Aorta (tissue), 5 donors: ENCODE results near the gene CDADC1. TPM values are rescaled to one million over a fixed set of nuclear protein-coding genes. Genes with fewer than 3 reads are reported as not detected.

Source experiments
- ATAC-seq: fragments of 200-7000 bp; cut with Tn5 transposase; one replicate; pipeline ENCODE4 v1.9.1; 2022; ENCODE audit warnings: moderate library complexity; ENCODE audit not compliant: low FRiP score
- DNase-seq, 2 donors: peaks; one replicate each; pipeline ENCODE4 v3.0.0-alpha.2; 2020
- H3K27ac ChIP-seq, 2 donors: one replicate each; pipeline ENCODE4 v1.5.1; 2013; ENCODE audit warnings: low read length in 2 of 2, mild to moderate bottlenecking in 2 of 2, moderate library complexity in 2 of 2, control low read depth in 1 of 2, inconsistent platforms in 1 of 2, low read depth in 1 of 2
- H3K27me3 ChIP-seq, 2 donors: one replicate each; pipeline ENCODE4 v1.6.1; 2013; ENCODE audit warnings: control low read depth in 1 of 2, low read length in 1 of 2, mild to moderate bottlenecking in 1 of 2, moderate library complexity in 1 of 2; ENCODE audit not compliant: insufficient read depth in 2 of 2, control insufficient read depth in 1 of 2
- H3K36me3 ChIP-seq, 2 donors: one replicate each; pipeline ENCODE4 v1.6.1; 2013; ENCODE audit warnings: control low read depth in 1 of 2, low read length in 1 of 2, mild to moderate bottlenecking in 1 of 2; ENCODE audit not compliant: insufficient read depth in 2 of 2, control insufficient read depth in 1 of 2
- H3K4me1 ChIP-seq, 2 donors: one replicate each; pipeline ENCODE4 v1.6.1; 2013; ENCODE audit warnings: low read length in 2 of 2, control low read depth in 1 of 2, mild to moderate bottlenecking in 1 of 2, moderate library complexity in 1 of 2; ENCODE audit not compliant: insufficient read depth in 2 of 2, control insufficient read depth in 1 of 2
- H3K4me3 ChIP-seq, 2 donors: one replicate each; pipeline ENCODE4 v1.5.1; 2013; ENCODE audit warnings: low read length in 2 of 2, control low read depth in 1 of 2, mild to moderate bottlenecking in 1 of 2
- H3K9me3 ChIP-seq: one replicate; pipeline ENCODE4 v1.6.1; 2013; ENCODE audit warnings: mild to moderate bottlenecking, low read length; ENCODE audit not compliant: control insufficient read depth
- WGBS, 2 donors: extraction: QIAGEN DNeasy Blood & Tissue Kit; methylation state at CpG; one replicate each; pipeline ENCODE4 v1.1.7; 2013; 5-methylcytosine and 5-hydroxymethylcytosine counted together
- intact Hi-C, 2 donors: fragments of 100-400 bp; cut with DNase I; formaldehyde crosslinking; loops; one replicate each; pipeline versions ENCODE4 v1.14.2 to v1.15.0; 2022
- polyA plus RNA-seq, 2 donors: library from polyadenylated mRNA; stranded (reverse); fragments of 200-250 nt; gene quantifications; one replicate each; pipeline ENCODE4 v1.2.3, GENCODE V29; 2013
- total RNA-seq, 2 donors: library from RNA; stranded (reverse); fragmentation: NEBNext Ultra II Directional; extraction: Animal tissue kit (Norgen Biotek cat#: 25700); gene quantifications; one replicate each; pipeline ENCODE4 v1.2.1, GENCODE V29; 2021
- donor health status: healthy with polysubstance abuse.
- donor health status: Bipolar disorder and iron deficiency.
- donor health status: DM: no; HTN: no; CAD: no.
- donor health status: DM: no; HTN: no; CAD: no.
- donor health status: DM: yes; HTN: yes; CAD: no.

Gene CDADC1
- total and polyA plus RNA-seq, 4 donors = 8.7 to 23.0 (median 11.9) TPM

DNA sequence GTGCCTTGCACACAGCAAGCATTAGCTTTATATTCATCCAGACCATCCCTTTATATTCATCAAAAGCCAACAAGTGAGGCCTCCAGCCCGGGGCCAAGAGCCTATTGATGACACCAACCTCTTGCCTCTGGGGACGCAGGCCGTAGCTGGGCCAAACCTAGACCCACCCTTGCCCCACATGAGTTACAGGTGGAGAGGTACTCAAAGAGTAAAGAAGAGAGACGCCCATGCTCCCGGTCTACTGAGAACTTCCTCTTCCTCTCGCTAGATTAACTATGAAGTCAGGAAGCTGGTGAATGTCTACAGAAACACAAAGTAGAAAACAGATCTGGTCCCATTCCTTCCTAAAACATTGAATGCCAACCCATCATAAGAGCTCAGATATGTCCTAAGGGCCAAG, 31.4 kb upstream of the CDADC1 start:
- no peaks in the 10 kb centered on the region for H3K36me3 ChIP-seq
- H3K4me1 ChIP-seq = no peaks in the 10 kb centered on the region
- H3K27me3 ChIP-seq = no peaks in the 10 kb centered on the region
- ATAC-seq (no peak), DNase-seq (no peak)
- H3K27ac ChIP-seq = no peak overlapping the region
- H3K9me3 ChIP-seq = no peaks in the 10 kb centered on the region
- intact Hi-C loops = no loop called here
- WGBS, 2 donors = 96 to 97% methylated on average over 6 of the region's 6 CpGs
- no peak overlapping the region for H3K4me3 ChIP-seq

DNA sequence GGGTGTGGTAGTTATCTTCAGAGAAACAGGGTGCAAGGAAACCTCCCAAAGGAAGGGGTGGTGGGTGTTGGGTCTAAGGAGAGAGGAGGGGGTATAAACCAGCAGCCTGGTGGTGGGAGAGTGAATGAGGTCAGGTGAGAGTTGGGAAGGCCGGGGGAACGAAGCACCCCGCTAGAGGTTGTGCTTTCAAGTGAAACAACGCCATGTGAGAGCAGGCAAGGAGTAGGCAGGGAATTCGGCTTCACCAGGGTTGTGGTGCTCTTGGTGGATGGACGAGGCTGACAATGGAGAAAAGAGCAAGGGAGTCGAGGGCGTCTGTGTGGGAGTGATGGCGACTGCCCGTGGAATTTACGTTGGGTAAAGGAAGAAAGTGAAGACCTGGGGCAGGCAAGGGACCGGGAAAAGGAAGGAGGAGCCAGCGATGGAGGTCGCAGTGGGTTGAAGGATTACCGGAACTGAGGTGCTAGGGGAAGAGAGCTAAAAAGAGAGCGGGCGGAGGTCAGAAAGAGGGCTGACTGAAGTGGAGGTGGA, 29.7 kb upstream of the CDADC1 start:
- Histone ChIP-seq H3K4me1 (no peaks in the 10 kb centered on the region), H3K27ac (no peak overlapping the region), H3K36me3 (no peaks in the 10 kb centered on the region), H3K27me3 (no peaks in the 10 kb centered on the region), H3K4me3 (no peak overlapping the region), H3K9me3 (no peaks in the 10 kb centered on the region)
- intact Hi-C loops = no loop called here
- DNase-seq = no peak
- no peak for ATAC-seq
- 58 to 67% methylated on average over 17 of the region's 17 CpGs for WGBS, 2 donors

DNA sequence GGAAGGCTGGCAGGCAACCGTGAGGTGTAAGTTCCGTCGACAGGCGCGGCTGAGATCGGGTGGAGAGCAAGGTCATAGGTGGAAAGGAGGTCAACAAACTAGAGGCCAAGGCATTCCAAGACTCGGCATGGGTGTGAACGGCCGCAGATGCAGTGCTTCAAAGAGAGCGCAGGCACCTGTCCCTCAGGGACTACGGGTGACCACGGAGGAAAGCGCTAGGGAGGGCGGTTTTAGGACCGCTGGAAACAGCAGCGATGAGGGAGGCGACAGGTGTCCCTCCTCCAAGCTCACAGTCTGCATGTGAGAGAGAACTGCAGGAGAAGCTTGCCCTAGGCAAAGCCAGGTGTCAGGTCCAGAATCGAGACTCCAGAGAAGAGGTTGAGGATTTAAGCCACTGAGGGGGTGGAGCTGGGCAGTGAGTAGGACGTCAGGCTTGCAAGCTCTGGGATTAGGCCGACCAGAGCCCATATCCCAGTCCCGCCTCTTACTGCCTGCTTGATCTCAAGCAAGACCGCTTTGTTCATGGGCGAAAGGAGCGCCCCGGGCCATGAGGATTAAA, 29.2 kb upstream of the CDADC1 start:
- H3K27ac ChIP-seq = no peak overlapping the region
- no peaks in the 10 kb centered on the region for H3K27me3 ChIP-seq
- intact Hi-C loops = no loop called here
- no peak overlapping the region for H3K4me3 ChIP-seq
- H3K4me1 ChIP-seq = no peaks in the 10 kb centered on the region
- WGBS, 2 donors = 45 to 55% methylated on average over 25 of the region's 25 CpGs
- DNase-seq (no peak), ATAC-seq (no peak)
- no peaks in the 10 kb centered on the region for H3K36me3 ChIP-seq
- H3K9me3 ChIP-seq = no peaks in the 10 kb centered on the region

DNA sequence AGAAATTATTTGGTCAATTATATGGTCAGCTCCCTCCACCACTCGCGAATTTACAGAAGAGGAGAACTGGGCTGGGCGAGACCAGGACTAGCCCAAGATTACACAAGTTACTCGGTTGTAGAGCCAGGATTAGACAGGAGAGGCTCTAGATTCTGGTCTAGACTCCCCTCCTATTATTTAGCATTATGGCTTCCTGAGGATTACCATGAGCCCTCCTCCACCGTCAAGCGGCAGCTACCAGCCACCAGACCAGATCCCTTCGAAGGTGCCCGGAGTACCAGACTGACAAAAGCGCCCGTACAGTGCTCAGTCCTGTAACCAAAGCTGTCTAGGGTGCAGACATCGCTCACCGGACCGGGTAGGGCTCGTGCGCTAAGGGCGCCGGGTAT, 28.1 kb upstream of the CDADC1 start:
- Histone ChIP-seq H3K36me3 (no peaks in the 10 kb centered on the region), H3K27me3 (no peaks in the 10 kb centered on the region)
- WGBS, 2 donors = 27 to 30% methylated on average over 17 of the region's 17 CpGs

GRCh38 chr13:49220036-49220855, 27.5 kb upstream of the CDADC1 start, which contains the start of gene MLNR:
TSS of gene MLNR (plus strand) at chr13:49220338. CDS start at chr13:49220338, 0 bp downstream.
- no peaks in the 10 kb centered on the region for H3K36me3 ChIP-seq
- no peaks in the 10 kb centered on the region for H3K9me3 ChIP-seq
- DNase-seq (peak in 1 of 2 donors; percentile 79), ATAC-seq (peak; percentile 46)
- intact Hi-C loops = no loop called here
- H3K27me3 ChIP-seq = no peaks in the 10 kb centered on the region
- H3K27ac ChIP-seq = no peak within 1 kb of the TSS
- H3K4me1 ChIP-seq = no peaks in the 10 kb centered on the region
- H3K4me3 ChIP-seq = peak within 1 kb of the TSS; percentile 5 to 6
- 2 to 3% methylated on average over 110 to 111 of the region's 111 CpGs for WGBS, 2 donors

More for the DNA sequence above, 28.1 kb upstream of the CDADC1 start:
- H3K9me3 ChIP-seq = no peaks in the 10 kb centered on the region
- no peak overlapping the region for H3K27ac ChIP-seq
- H3K4me3 ChIP-seq = peak overlapping the region in 1 of 2 donors; percentile 5
- no peak for DNase-seq
- ATAC-seq = no peak
- H3K4me1 ChIP-seq = no peaks in the 10 kb centered on the region
- intact Hi-C loops = no loop called here

- ATAC-seq = no peak
Measured at GRCh38 chr13:49220856-49221589, 26.7 kb upstream of the CDADC1 start.

DNA sequence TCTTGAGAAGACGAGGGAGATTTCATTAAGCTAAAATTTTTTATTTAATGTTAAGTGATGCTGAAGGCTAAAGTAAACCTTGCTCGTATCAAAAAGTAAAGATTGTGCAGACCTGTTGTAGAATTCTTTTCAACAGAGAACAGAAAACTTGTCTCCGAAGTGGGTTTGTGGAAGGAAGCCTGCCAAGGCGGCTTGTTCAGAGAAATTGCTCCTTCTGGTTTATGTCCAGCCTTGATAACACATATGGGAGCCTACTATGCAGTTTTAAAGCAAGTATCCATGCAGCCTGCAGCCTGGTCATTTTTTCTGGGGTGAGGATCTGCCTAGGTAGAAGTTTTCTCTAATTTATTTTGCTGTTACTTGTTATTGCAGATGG, 26.1 kb upstream of the CDADC1 start:
- no peak for DNase-seq

More at GRCh38 chr13:49220856-49221589, 26.7 kb upstream of the CDADC1 start:
- DNase-seq = no peak
- no peaks in the 10 kb centered on the region for H3K4me1 ChIP-seq
- no peaks in the 10 kb centered on the region for H3K9me3 ChIP-seq
- 5 to 8% methylated on average over 60 to 73 of the region's 73 CpGs for WGBS, 2 donors
- H3K27ac ChIP-seq = no peak overlapping the region
- no peaks in the 10 kb centered on the region for H3K27me3 ChIP-seq
- H3K36me3 ChIP-seq = no peaks in the 10 kb centered on the region
- intact Hi-C loops = no loop called here
- H3K4me3 ChIP-seq = no peak overlapping the region

GRCh38 chr13:49225223-49226042, 22.3 kb upstream of the CDADC1 start:
- no peak overlapping the region for H3K27ac ChIP-seq
- intact Hi-C loops = no loop called here
- no peaks in the 10 kb centered on the region for H3K9me3 ChIP-seq
- DNase-seq = no peak
- H3K27me3 ChIP-seq = no peaks in the 10 kb centered on the region
- no peaks in the 10 kb centered on the region for H3K4me1 ChIP-seq
- H3K36me3 ChIP-seq = no peaks in the 10 kb centered on the region
- H3K4me3 ChIP-seq = no peak overlapping the region
- ATAC-seq = no peak
- WGBS, 2 donors = 57 to 64% methylated on average over 5 of the region's 5 CpGs

More for the DNA sequence above, 26.1 kb upstream of the CDADC1 start:
- Histone ChIP-seq H3K36me3 (no peaks in the 10 kb centered on the region), H3K9me3 (no peaks in the 10 kb centered on the region), H3K4me3 (no peak overlapping the region), H3K27me3 (no peaks in the 10 kb centered on the region), H3K4me1 (no peaks in the 10 kb centered on the region), H3K27ac (no peak overlapping the region)
- intact Hi-C loops = no loop called here
- 77 to 83% methylated on average over 4 of the region's 4 CpGs for WGBS, 2 donors
- no peak for ATAC-seq
